ENCODE results near the gene SDHB.

DNA sequence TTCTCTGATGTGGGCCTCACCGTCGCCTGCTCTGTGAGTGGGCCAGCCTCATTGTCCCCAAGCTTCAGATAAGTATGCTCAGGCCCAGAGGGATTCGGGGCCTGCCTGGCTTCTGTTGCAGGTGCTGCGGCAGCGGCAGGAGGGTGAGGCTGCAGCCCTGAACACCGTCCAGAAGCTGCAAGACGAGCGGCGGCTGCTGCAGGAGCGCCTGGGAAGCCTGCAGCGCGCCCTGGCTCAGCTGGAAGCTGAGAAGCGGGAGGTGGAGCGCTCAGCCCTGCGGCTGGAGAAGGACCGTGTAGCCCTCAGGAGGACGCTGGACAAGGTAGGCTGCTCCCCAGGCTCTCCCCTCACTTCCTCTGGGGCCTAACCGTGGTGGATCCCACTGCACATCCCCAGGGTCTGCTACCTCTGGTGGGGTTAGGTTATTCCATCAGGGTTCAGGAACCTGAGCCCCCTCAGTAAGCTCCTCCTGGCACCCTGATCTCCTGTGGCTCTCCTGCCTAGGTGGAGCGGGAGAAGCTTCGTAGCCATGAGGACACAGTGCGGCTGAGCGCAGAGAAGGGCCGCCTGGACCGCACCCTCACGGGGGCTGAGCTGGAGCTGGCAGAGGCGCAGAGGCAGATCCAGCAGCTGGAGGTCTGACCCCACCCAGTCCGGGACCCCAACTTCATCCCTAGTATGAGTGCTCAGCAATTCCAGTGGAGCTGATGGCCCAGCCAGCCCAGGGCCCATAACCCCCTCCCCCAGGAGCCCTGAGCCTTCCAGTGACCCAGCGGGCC is 83.5 kb downstream of the SDHB start:
- TF ChIP-seq POLR2A (IDR thresholded peaks at IDR 0.05; ENCODE audit: borderline replicate concordance, extremely low read depth, insufficient read depth, insufficient read length) (no peak), EZH2 (IDR thresholded peaks at IDR 0.05) (no peak), SIN3A (IDR thresholded peaks at IDR 0.05; ENCODE audit: low read depth) (no peak), EZH2phosphoT487 (IDR thresholded peaks at IDR 0.05; ENCODE audit: borderline replicate concordance) (no peak), CTCF (IDR thresholded peaks at IDR 0.05 in 2 of 3, conservative IDR thresholded peaks at IDR 0.05 in 1 of 3; ENCODE audit: borderline replicate concordance in 1 of 3, insufficient read depth in 1 of 3, low read depth in 2 of 3, low read length in 2 of 3) (no peak), CEBPB (IDR thresholded peaks at IDR 0.05; ENCODE audit: low read depth) (no peak), POLR2AphosphoS5 (IDR thresholded peaks at IDR 0.05; ENCODE audit: low read depth, low read length) (no peak), SP1 (IDR thresholded peaks at IDR 0.05; ENCODE audit: low read depth) (no peak), TCF7L2 (IDR thresholded peaks at IDR 0.05; ENCODE audit: borderline replicate concordance, extremely low read depth, insufficient read depth, insufficient read length) (no peak), REST (IDR thresholded peaks at IDR 0.05; ENCODE audit: low read depth) (no peak), EGR1 (IDR thresholded peaks at IDR 0.05; ENCODE audit: low read depth) (no peak), JUND (IDR thresholded peaks at IDR 0.05) (no peak), RAD21 (IDR thresholded peaks at IDR 0.05; ENCODE audit: low read depth) (no peak)
- TF ChIP-seq, protein P1, sequence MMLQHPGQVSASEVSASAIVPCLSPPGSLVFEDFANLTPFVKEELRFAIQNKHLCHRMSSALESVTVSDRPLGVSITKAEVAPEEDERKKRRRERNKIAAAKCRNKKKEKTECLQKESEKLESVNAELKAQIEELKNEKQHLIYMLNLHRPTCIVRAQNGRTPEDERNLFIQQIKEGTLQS (IDR thresholded peaks at IDR 0.05), result no peak
